ENCODE measurements around the gene MMP20. TPM values are rescaled to one million over a fixed set of nuclear protein-coding genes. Genes with fewer than 3 reads are reported as not detected.

Gene MMP20
- total and polyA plus RNA-seq, 2 donors (not counting 3 experiments of a cell fraction or from before 2014, with no cell fraction given), result not detected

DNA sequence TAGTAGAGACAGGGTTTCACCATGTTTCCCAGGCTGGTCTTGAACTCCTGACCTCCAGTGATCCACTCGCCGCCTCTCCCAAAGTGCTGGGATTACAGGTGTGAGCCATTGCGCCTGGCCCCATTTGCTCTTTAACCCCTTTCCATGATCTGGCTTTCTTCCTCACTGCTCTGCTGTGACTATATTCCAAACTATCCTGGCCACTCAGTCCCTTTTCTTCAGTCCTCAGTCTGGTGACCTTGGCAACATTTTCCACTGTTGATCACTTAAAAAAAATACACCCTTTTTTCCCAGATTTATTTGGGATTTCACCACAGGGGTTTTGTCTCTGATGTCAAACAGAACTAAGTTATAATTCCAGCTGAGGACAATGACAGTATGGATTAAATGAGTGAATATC is 24.5 kb downstream of the MMP20 start:
- dilution Hi-C loops (cut with MboI; ENCODE audit: extremely low pct_ligation_motif_present, low sequenced_read_pairs), result no loop called here

DNA sequence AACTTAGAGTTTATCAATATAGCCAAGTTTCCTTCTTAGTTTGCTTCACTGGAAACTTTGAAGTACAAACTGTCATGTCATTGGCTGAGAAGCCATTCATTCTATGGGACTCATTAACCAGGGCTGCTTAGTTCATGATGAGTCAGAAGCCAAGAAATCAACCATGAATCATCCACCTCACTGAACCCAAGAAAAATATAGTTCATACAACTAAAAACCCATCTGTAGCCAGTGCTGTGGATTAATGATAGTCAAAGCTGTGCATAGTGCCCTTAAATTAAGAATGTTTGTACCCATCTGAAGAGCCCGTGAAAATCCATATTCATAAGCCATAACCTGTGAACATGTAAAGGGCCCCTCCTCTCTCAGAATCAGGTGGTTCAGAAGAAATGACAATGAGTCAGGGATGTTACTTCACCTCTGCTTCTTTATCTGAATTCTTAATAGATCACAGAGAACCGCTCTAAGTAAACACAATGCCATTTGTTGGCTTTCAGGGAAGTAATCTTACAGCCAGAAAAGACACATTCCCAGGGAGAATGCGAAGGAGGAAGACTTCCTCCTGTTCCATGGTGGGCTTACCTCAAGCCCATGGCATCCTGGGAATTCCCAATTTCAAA is 25.4 kb downstream of the MMP20 start:
- no peaks in the 10 kb centered on the region for H3K9me1 ChIP-seq (replicated peaks; ENCODE audit: control insufficient read depth, extremely low read depth, insufficient read depth, low read length)
- peak overlapping the region; percentile 60 for H3K9ac ChIP-seq (replicated peaks; ENCODE audit: extremely low read depth, insufficient read depth, low read length)
- peaks cover 29% of the 10 kb centered on the region for H3K4me1 ChIP-seq (ENCODE audit: control insufficient read depth, extremely low read depth, insufficient read depth, low read length)
- intact Hi-C loops (cut with micrococcal nuclease) (loop anchor here (5.0 kb wide), 1 partner anchor 147 kb away; the partner anchor contains the start of gene TMEM123), dilution Hi-C loops (cut with MboI; ENCODE audit: extremely low pct_ligation_motif_present, low sequenced_read_pairs) (no loop called here)
- H2AFZ ChIP-seq (ENCODE audit: low read depth, low read length), result peak overlapping the region; percentile 74
- peak overlapping the region; percentile 92 for H3K4me2 ChIP-seq (ENCODE audit: insufficient read depth, low read length)
- FAIRE-seq (peak; percentile 87), DNase-seq (ENCODE audit: low read depth, low spot score) (peak; percentile 94)
- H4K20me1 ChIP-seq (replicated peaks; ENCODE audit: control insufficient read depth, extremely low read depth, insufficient read depth, low read length), result no peaks in the 10 kb centered on the region
- no peaks in the 10 kb centered on the region for H3K79me2 ChIP-seq (ENCODE audit: control insufficient read depth, insufficient read depth, low read length)
- peak overlapping the region; percentile 95 for H3K27ac ChIP-seq (ENCODE audit: insufficient read depth, low read depth, low read length)
- ChIA-PET POLR2A (interaction anchor here (0.7 kb wide), 1 partner anchor 31 kb away, joined by 3 read pairs; no protein-coding TSS in a partner anchor), CTCF (interaction anchor here (1.2 to 1.6 kb wide), 3 partner anchors 12 to 74 kb away, joined by 3 to 6 read pairs (median 3); no protein-coding TSS in a partner anchor)
- no peaks in the 10 kb centered on the region for H3K36me3 ChIP-seq (ENCODE audit: control insufficient read depth in 2 of 2, extremely low read depth in 1 of 2, insufficient read depth in 2 of 2, low read length in 2 of 2)
- no peaks in the 10 kb centered on the region for H3K27me3 ChIP-seq (ENCODE audit: control insufficient read depth in 2 of 2, insufficient read depth in 2 of 2, low read length in 2 of 2)
- no TSS peak for BruUV-seq (replicated peaks)
- H3K4me3 ChIP-seq (replicated peaks in 1 of 3; ENCODE audit: insufficient read depth in 1 of 3, low read depth in 1 of 3, low read length in 3 of 3), result peak overlapping the region in 1 of 3 experiments; percentile 40
- H3K9me3 ChIP-seq (replicated peaks; ENCODE audit: control insufficient read depth, insufficient read depth, low read length), result no peaks in the 10 kb centered on the region
- peak; percentile 28 for TF ChIP-seq POLR2A (IDR thresholded peaks at IDR 0.05; ENCODE audit: low read depth, low read length)
- peak; percentile 98 for TF ChIP-seq FOS (IDR thresholded peaks at IDR 0.05; ENCODE audit: borderline replicate concordance, insufficient read depth, low read length)
- TF ChIP-seq POLR2AphosphoS5 (IDR thresholded peaks at IDR 0.05; ENCODE audit: insufficient read depth, low read depth, low read length), result peak; percentile 52
- peak; percentile 93 for TF ChIP-seq JUN (IDR thresholded peaks at IDR 0.05; ENCODE audit: borderline replicate concordance, insufficient read depth, insufficient read length, low read depth)
- no peak for TF ChIP-seq MYC (IDR thresholded peaks at IDR 0.05; ENCODE audit: low read depth, low read length)
- TF ChIP-seq GATA2 (IDR thresholded peaks at IDR 0.05; ENCODE audit: insufficient read depth, insufficient read length, low read depth, low read length), result peak; percentile 17
- TF ChIP-seq EZH2 (IDR thresholded peaks at IDR 0.05; ENCODE audit: borderline replicate concordance, low read depth, low read length, severe bottlenecking), result no peak
- TF ChIP-seq, protein P1, sequence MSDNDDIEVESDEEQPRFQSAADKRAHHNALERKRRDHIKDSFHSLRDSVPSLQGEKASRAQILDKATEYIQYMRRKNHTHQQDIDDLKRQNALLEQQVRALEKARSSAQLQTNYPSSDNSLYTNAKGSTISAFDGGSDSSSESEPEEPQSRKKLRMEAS (IDR thresholded peaks at IDR 0.05; ENCODE audit: insufficient read depth, insufficient read length), result no peak
- TF ChIP-seq CTCF (IDR thresholded peaks at IDR 0.05; ENCODE audit: extremely low read depth in 1 of 2, insufficient read depth in 1 of 2, low read depth in 1 of 2, low read length in 2 of 2), result no peak

More for the DNA sequence above, 24.5 kb downstream of the MMP20 start:
- H3K27me3 ChIP-seq (ENCODE audit: control insufficient read depth in 2 of 2, insufficient read depth in 2 of 2, low read length in 2 of 2), result no peaks in the 10 kb centered on the region
- ChIA-PET CTCF (interaction anchor here (1.2 to 1.6 kb wide), 3 partner anchors 11 to 75 kb away, joined by 3 to 6 read pairs (median 3); no protein-coding TSS in a partner anchor), POLR2A (no interaction called here)
- FAIRE-seq (no peak), DNase-seq (ENCODE audit: low read depth, low spot score) (no peak)
- no peaks in the 10 kb centered on the region for H3K36me3 ChIP-seq (ENCODE audit: control insufficient read depth in 2 of 2, extremely low read depth in 1 of 2, insufficient read depth in 2 of 2, low read length in 2 of 2)
- peak overlapping the region; percentile 31 for H2AFZ ChIP-seq (ENCODE audit: low read depth, low read length)
- TF ChIP-seq JUN (IDR thresholded peaks at IDR 0.05; ENCODE audit: borderline replicate concordance, insufficient read depth, insufficient read length, low read depth) (no peak), EZH2 (IDR thresholded peaks at IDR 0.05; ENCODE audit: borderline replicate concordance, low read depth, low read length, severe bottlenecking) (no peak), POLR2AphosphoS5 (IDR thresholded peaks at IDR 0.05; ENCODE audit: insufficient read depth, low read depth, low read length) (no peak), FOS (IDR thresholded peaks at IDR 0.05; ENCODE audit: borderline replicate concordance, insufficient read depth, low read length) (no peak)
- TF ChIP-seq, protein P1 (IDR thresholded peaks at IDR 0.05; ENCODE audit: insufficient read depth, insufficient read length), result no peak
- H3K4me1 ChIP-seq (ENCODE audit: control insufficient read depth, extremely low read depth, insufficient read depth, low read length), result peaks cover 29% of the 10 kb centered on the region
- H3K9me3 ChIP-seq (replicated peaks; ENCODE audit: control insufficient read depth, insufficient read depth, low read length), result no peaks in the 10 kb centered on the region
- intact Hi-C loops (cut with micrococcal nuclease), result no loop called here
- H3K27ac ChIP-seq (ENCODE audit: insufficient read depth, low read depth, low read length), result peak overlapping the region; percentile 95
- no peak overlapping the region for H3K4me2 ChIP-seq (ENCODE audit: insufficient read depth, low read length)
- no peak overlapping the region for H3K9ac ChIP-seq (replicated peaks; ENCODE audit: extremely low read depth, insufficient read depth, low read length)
- H3K79me2 ChIP-seq (ENCODE audit: control insufficient read depth, insufficient read depth, low read length), result no peaks in the 10 kb centered on the region
- H3K9me1 ChIP-seq (replicated peaks; ENCODE audit: control insufficient read depth, extremely low read depth, insufficient read depth, low read length), result no peaks in the 10 kb centered on the region
- no peak overlapping the region for H3K4me3 ChIP-seq (replicated peaks in 1 of 3; ENCODE audit: insufficient read depth in 1 of 3, low read depth in 1 of 3, low read length in 3 of 3)
- no peaks in the 10 kb centered on the region for H4K20me1 ChIP-seq (replicated peaks; ENCODE audit: control insufficient read depth, extremely low read depth, insufficient read depth, low read length)
- BruUV-seq (replicated peaks), result no TSS peak

All from endothelial cell of umbilical vein (primary cell).